ENCODE data around the gene CISTR. TPM values are rescaled to one million over a fixed set of nuclear protein-coding genes. Genes with fewer than 3 reads are reported as not detected.
A peak's percentile ranks its signal among the peaks of the same experiment; 100 is the strongest.

Gene CISTR
- total RNA-seq, 1 experiment from 2014 or later = not detected

- Mint-ChIP-seq H3K27me3 (ENCODE audit: insufficient read depth, unreplicated experiment) (no peaks in the 10 kb centered on the region), H3K36me3 (ENCODE audit: insufficient read depth, unreplicated experiment) (no peaks in the 10 kb centered on the region), H3K9me3 (ENCODE audit: unreplicated experiment) (no peaks in the 10 kb centered on the region), H3K27ac (ENCODE audit: low read depth, unreplicated experiment) (no peak overlapping the region), H3K4me1 (ENCODE audit: insufficient read depth, unreplicated experiment) (peaks cover 13% of the 10 kb centered on the region), H3K4me3 (ENCODE audit: unreplicated experiment) (no peak overlapping the region)
- CTCF ChIA-PET = interaction anchor here (0.6 to 1.7 kb wide), 3 partner anchors 13 to 424 kb away, joined by 3 to 6 read pairs (median 3); no protein-coding TSS in a partner anchor
- no peak for DNase-seq (ENCODE audit: unreplicated experiment)
- no peak for TF ChIP-seq CTCF (IDR thresholded peaks at IDR 0.05; ENCODE audit: unreplicated experiment)
- POLR2A ChIA-PET = no interaction called here
- BruUV-seq (replicated peaks) = no TSS peak
- intact Hi-C loops (cut with micrococcal nuclease) = no loop called here
Observed at GRCh38 chr12:53776872-53777271, 25.1 kb upstream of the CISTR start.

- TF ChIP-seq CTCF (IDR thresholded peaks at IDR 0.05; ENCODE audit: unreplicated experiment) = no peak
- ChIA-PET CTCF (interaction anchor here (0.5 to 2.8 kb wide), 6 partner anchors 18 to 546 kb away, joined by 3 to 12 read pairs (median 4); no protein-coding TSS in a partner anchor), POLR2A (interaction anchor here (0.9 to 1.1 kb wide), 2 partner anchors 38 to 178 kb away, joined by 3 to 4 read pairs; no protein-coding TSS in a partner anchor)
- no TSS peak for BruUV-seq (replicated peaks)
- Mint-ChIP-seq H3K9me3 (ENCODE audit: unreplicated experiment) (no peaks in the 10 kb centered on the region), H3K27me3 (ENCODE audit: insufficient read depth, unreplicated experiment) (no peaks in the 10 kb centered on the region), H3K4me1 (ENCODE audit: insufficient read depth, unreplicated experiment) (peaks cover 10% of the 10 kb centered on the region), H3K27ac (ENCODE audit: low read depth, unreplicated experiment) (no peak overlapping the region), H3K36me3 (ENCODE audit: insufficient read depth, unreplicated experiment) (no peaks in the 10 kb centered on the region), H3K4me3 (ENCODE audit: unreplicated experiment) (no peak overlapping the region)
- no peak for DNase-seq (ENCODE audit: unreplicated experiment)
- intact Hi-C loops (cut with micrococcal nuclease) = no loop called here
Observed at GRCh38 chr12:53775478-53776145, 23.8 kb upstream of the CISTR start.

- peaks cover 6% of the 10 kb centered on the region for H3K36me3 Mint-ChIP-seq (ENCODE audit: insufficient read depth, unreplicated experiment)
- peaks cover 25% of the 10 kb centered on the region for H3K4me1 Mint-ChIP-seq (ENCODE audit: insufficient read depth, unreplicated experiment)
- POLR2A ChIA-PET = interaction anchor here (0.6 to 2.7 kb wide), 6 partner anchors 9 to 229 kb away, joined by 3 to 21 read pairs (median 4); partner anchors contain the start of genes HOXC13 and HOXC9
- no TSS peak for BruUV-seq (replicated peaks)
- peak overlapping the region; percentile 0 for H3K4me3 Mint-ChIP-seq (ENCODE audit: unreplicated experiment)
- CTCF ChIA-PET = interaction anchor here (0.6 to 2.7 kb wide), 11 partner anchors 11 to 234 kb away, joined by 3 to 17 read pairs (median 4); no protein-coding TSS in a partner anchor
- H3K27ac Mint-ChIP-seq (ENCODE audit: low read depth, unreplicated experiment) = peak overlapping the region; percentile 6
- no peaks in the 10 kb centered on the region for H3K9me3 Mint-ChIP-seq (ENCODE audit: unreplicated experiment)
- no peaks in the 10 kb centered on the region for H3K27me3 Mint-ChIP-seq (ENCODE audit: insufficient read depth, unreplicated experiment)
- intact Hi-C loops (cut with micrococcal nuclease) = loop anchor here (1.0 kb wide), 1 partner anchor 180 kb away; no protein-coding TSS in a partner anchor
- DNase-seq (ENCODE audit: unreplicated experiment) = peak; percentile 61
- no peak for TF ChIP-seq CTCF (IDR thresholded peaks at IDR 0.05; ENCODE audit: unreplicated experiment)
Observed at GRCh38 chr12:53770281-53770680, 18.5 kb upstream of the CISTR start.

- CTCF ChIA-PET = interaction anchor here (0.6 to 2.7 kb wide), 19 partner anchors 12 to 432 kb away, joined by 3 to 17 read pairs (median 4); partner anchors contain the start of gene HOXC5
Observed at GRCh38 chr12:53768976-53769375, 17.2 kb upstream of the CISTR start.

More at GRCh38 chr12:53768976-53769375, 17.2 kb upstream of the CISTR start:
- intact Hi-C loops (cut with micrococcal nuclease) = loop anchor here (5.0 kb wide), 1 partner anchor 423 kb away; no protein-coding TSS in a partner anchor
- Mint-ChIP-seq H3K4me1 (ENCODE audit: insufficient read depth, unreplicated experiment) (peaks cover 25% of the 10 kb centered on the region), H3K36me3 (ENCODE audit: insufficient read depth, unreplicated experiment) (peaks cover 6% of the 10 kb centered on the region), H3K27ac (ENCODE audit: low read depth, unreplicated experiment) (peak overlapping the region; percentile 6), H3K27me3 (ENCODE audit: insufficient read depth, unreplicated experiment) (no peaks in the 10 kb centered on the region), H3K9me3 (ENCODE audit: unreplicated experiment) (no peaks in the 10 kb centered on the region), H3K4me3 (ENCODE audit: unreplicated experiment) (no peak overlapping the region)
- TF ChIP-seq CTCF (IDR thresholded peaks at IDR 0.05; ENCODE audit: unreplicated experiment) = no peak
- POLR2A ChIA-PET = interaction anchor here (0.8 to 2.7 kb wide), 6 partner anchors 11 to 219 kb away, joined by 3 to 21 read pairs (median 5); partner anchors contain the start of gene HOXC13
- BruUV-seq (replicated peaks) = no TSS peak
- no peak for DNase-seq (ENCODE audit: unreplicated experiment)

Measured in MCF 10A (cell line).